Panc1 (cell line): ENCODE measurements around the gene LMF1. TPM values are rescaled to one million over a fixed set of nuclear protein-coding genes. Genes with fewer than 3 reads are reported as not detected.

ENCODE experiments used
- ATAC-seq: fragments of 200-7000 bp; cut with Tn5 transposase; 2 replicates; pipeline ENCODE4 v1.9.1; 2020; ENCODE audit warnings: mild to moderate bottlenecking, moderate library complexity
- BruUV-seq: library from RNA; stranded (reverse); fragments of 400-500 nt; replicated peaks from 2 replicates; lab custom pipeline; 2021; lab: Mats Ljungman, UMichigan
- CTCF ChIA-PET: fragments of 300-600 bp; sonication (Branson Sonifier 250); formaldehyde crosslinking; loops from one replicate; lab custom pipeline; 2022; ENCODE audit warnings: antibody characterized with exemption; lab: Charles Lee
- POLR2A ChIA-PET: fragments of 300-600 bp; sonication (Branson Sonifier 250); formaldehyde crosslinking; loops from one replicate; lab custom pipeline; 2022; ENCODE audit warnings: antibody characterized with exemption; lab: Charles Lee
- DNase-seq: peaks from one replicate; pipeline ENCODE4 v3.0.0-alpha.2; 2010; ENCODE audit warnings: low read depth, low spot score
- H3K27ac ChIP-seq: 2 replicates; pipeline ENCODE4 v1.5.1; 2011; ENCODE audit warnings: mild to moderate bottlenecking, low read length, inconsistent platforms
- H3K27me3 ChIP-seq: fragments of 200-500 bp; sonication (Bioruptor generic); 2 replicates; pipeline ENCODE4 v1.6.0; 2014; ENCODE audit warnings: low read length, inconsistent platforms; ENCODE audit not compliant: control insufficient read depth, insufficient read depth
- H3K36me3 ChIP-seq: fragments of 200-500 bp; sonication (Bioruptor generic); 2 replicates; pipeline ENCODE4 v1.5.1; 2014; ENCODE audit warnings: inconsistent platforms, mild to moderate bottlenecking, low read length, moderate library complexity; ENCODE audit not compliant: control insufficient read depth, insufficient read depth
- H3K4me1 ChIP-seq: 2 replicates; pipeline ENCODE4 v1.5.1; 2011; ENCODE audit warnings: inconsistent platforms, mild to moderate bottlenecking, low read length, moderate library complexity; ENCODE audit not compliant: control insufficient read depth, insufficient read depth
- H3K4me3 ChIP-seq, 2 experiments: 2 replicates each; pipeline ENCODE4 v1.5.1; 2011 to 2012; ENCODE audit warnings: low read depth in 2 of 2, low read length in 2 of 2, mild to moderate bottlenecking in 2 of 2, inconsistent platforms in 1 of 2, moderate library complexity in 1 of 2
- H3K9me3 ChIP-seq: fragments of 200-500 bp; sonication (Bioruptor generic); 2 replicates; pipeline ENCODE4 v1.5.1; 2014; ENCODE audit warnings: low read depth, mild to moderate bottlenecking, inconsistent platforms, low read length, moderate library complexity; ENCODE audit not compliant: control insufficient read depth, insufficient read depth
- POLR2AphosphoS5 ChIP-seq: IDR thresholded peaks from 2 replicates; pipeline ENCODE4 v1.6.1; 2012; ENCODE audit warnings: mild to moderate bottlenecking, low read depth, low read length, moderate library complexity
- SIN3A ChIP-seq: IDR thresholded peaks from 2 replicates; pipeline ENCODE4 v1.6.1; 2012; ENCODE audit warnings: low read depth, mild to moderate bottlenecking, low read length, moderate library complexity, borderline replicate concordance; ENCODE audit not compliant: insufficient read depth
- TCF7L2 ChIP-seq: IDR thresholded peaks from 2 replicates; pipeline ENCODE4 v1.6.1; 2011; ENCODE audit warnings: mild to moderate bottlenecking, low read depth, low read length, inconsistent platforms
- in situ Hi-C: cut with HindIII; loops from 2 replicates; pipeline ENCODE4 v1.10.0; 2016; ENCODE audit warnings: low sequenced_read_pairs, low pct_unique_long_range_greater_than_20kb
- intact Hi-C: fragments of 100-400 bp; cut with micrococcal nuclease; formaldehyde crosslinking; loops from one replicate; pipeline ENCODE4 v1.10.0; 2022; ENCODE audit not compliant: unreplicated experiment
- total RNA-seq: library from RNA; stranded (reverse); gene quantifications from one replicate; pipeline ENCODE4 v1.2.1, GENCODE V29; 2021; ENCODE audit not compliant: unreplicated experiment
- TF ChIP-seq, protein P1 (sequence below), 2 experiments: IDR thresholded peaks; 2 replicates each; pipeline ENCODE4 v1.6.1; 2011 to 2012; ENCODE audit warnings: low read depth in 2 of 2, control low read depth in 1 of 2, low read length in 1 of 2, mild to moderate bottlenecking in 1 of 2, moderate library complexity in 1 of 2; ENCODE audit not compliant: insufficient read depth in 1 of 2
- TF ChIP-seq, protein P2 (sequence below): fragments of 450-650 bp; IDR thresholded peaks from 2 replicates; pipeline ENCODE4 v1.5.1; 2017; ENCODE audit warnings: mild to moderate bottlenecking

The LMF1 gene
- total RNA-seq, 1 experiment from 2014 or later, result 24.3 TPM

DNA sequence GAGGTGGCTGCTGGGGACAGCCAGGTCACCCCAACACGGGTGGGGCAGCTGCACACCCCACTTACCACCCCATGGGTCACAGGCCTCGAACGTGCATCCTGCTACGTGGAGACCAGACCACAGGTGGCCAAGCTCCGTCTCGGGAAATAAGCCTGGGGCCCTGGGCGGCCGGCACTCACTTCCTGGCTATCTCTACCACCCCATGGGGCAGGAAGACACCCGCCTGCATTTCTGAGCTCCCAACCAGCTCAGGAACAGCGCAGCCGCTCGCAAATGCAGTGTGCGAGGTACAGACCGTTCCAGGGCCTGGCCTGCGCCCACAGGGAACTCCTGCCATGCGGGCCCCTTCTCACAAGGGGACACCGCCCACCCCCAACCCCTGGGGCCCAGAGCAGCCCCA lies 165.3 kb downstream of the LMF1 start:
- BruUV-seq, result no TSS peak
- H3K36me3 ChIP-seq, result no peaks in the 10 kb centered on the region
- no peak overlapping the region for H3K27ac ChIP-seq
- no peak for ATAC-seq
- H3K9me3 ChIP-seq, result no peaks in the 10 kb centered on the region
- no peaks in the 10 kb centered on the region for H3K27me3 ChIP-seq
- CTCF ChIA-PET, result no interaction called here
- in situ Hi-C loops, result no loop called here
- peaks cover 31% of the 10 kb centered on the region for H3K4me1 ChIP-seq
- DNase-seq, result no peak
- TF ChIP-seq, protein P1, sequence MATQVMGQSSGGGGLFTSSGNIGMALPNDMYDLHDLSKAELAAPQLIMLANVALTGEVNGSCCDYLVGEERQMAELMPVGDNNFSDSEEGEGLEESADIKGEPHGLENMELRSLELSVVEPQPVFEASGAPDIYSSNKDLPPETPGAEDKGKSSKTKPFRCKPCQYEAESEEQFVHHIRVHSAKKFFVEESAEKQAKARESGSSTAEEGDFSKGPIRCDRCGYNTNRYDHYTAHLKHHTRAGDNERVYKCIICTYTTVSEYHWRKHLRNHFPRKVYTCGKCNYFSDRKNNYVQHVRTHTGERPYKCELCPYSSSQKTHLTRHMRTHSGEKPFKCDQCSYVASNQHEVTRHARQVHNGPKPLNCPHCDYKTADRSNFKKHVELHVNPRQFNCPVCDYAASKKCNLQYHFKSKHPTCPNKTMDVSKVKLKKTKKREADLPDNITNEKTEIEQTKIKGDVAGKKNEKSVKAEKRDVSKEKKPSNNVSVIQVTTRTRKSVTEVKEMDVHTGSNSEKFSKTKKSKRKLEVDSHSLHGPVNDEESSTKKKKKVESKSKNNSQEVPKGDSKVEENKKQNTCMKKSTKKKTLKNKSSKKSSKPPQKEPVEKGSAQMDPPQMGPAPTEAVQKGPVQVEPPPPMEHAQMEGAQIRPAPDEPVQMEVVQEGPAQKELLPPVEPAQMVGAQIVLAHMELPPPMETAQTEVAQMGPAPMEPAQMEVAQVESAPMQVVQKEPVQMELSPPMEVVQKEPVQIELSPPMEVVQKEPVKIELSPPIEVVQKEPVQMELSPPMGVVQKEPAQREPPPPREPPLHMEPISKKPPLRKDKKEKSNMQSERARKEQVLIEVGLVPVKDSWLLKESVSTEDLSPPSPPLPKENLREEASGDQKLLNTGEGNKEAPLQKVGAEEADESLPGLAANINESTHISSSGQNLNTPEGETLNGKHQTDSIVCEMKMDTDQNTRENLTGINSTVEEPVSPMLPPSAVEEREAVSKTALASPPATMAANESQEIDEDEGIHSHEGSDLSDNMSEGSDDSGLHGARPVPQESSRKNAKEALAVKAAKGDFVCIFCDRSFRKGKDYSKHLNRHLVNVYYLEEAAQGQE (IDR thresholded peaks at IDR 0.05; ENCODE audit: insufficient read depth in 1 of 2, low read depth in 2 of 2, low read length in 1 of 2), result no peak
- no peak for TF ChIP-seq POLR2AphosphoS5
- TF ChIP-seq SIN3A, result no peak
- TF ChIP-seq TCF7L2, result no peak
- TF ChIP-seq, protein P2, sequence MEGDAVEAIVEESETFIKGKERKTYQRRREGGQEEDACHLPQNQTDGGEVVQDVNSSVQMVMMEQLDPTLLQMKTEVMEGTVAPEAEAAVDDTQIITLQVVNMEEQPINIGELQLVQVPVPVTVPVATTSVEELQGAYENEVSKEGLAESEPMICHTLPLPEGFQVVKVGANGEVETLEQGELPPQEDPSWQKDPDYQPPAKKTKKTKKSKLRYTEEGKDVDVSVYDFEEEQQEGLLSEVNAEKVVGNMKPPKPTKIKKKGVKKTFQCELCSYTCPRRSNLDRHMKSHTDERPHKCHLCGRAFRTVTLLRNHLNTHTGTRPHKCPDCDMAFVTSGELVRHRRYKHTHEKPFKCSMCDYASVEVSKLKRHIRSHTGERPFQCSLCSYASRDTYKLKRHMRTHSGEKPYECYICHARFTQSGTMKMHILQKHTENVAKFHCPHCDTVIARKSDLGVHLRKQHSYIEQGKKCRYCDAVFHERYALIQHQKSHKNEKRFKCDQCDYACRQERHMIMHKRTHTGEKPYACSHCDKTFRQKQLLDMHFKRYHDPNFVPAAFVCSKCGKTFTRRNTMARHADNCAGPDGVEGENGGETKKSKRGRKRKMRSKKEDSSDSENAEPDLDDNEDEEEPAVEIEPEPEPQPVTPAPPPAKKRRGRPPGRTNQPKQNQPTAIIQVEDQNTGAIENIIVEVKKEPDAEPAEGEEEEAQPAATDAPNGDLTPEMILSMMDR, result no peak
- intact Hi-C loops, result no loop called here
- POLR2A ChIA-PET, result interaction anchor here (0.7 kb wide), 1 partner anchor 176 kb away, joined by 3 read pairs; the partner anchor contains the start of gene SOX8
- no peak overlapping the region for H3K4me3 ChIP-seq

- intact Hi-C loops, result no loop called here
- Histone ChIP-seq H3K36me3 (no peaks in the 10 kb centered on the region), H3K9me3 (no peaks in the 10 kb centered on the region), H3K27ac (no peak overlapping the region), H3K27me3 (no peaks in the 10 kb centered on the region), H3K4me3 (no peak overlapping the region), H3K4me1 (peaks cover 36% of the 10 kb centered on the region)
- no peak for TF ChIP-seq POLR2AphosphoS5
- no peak for TF ChIP-seq TCF7L2
- TF ChIP-seq, protein P1 (IDR thresholded peaks at IDR 0.05; ENCODE audit: insufficient read depth in 1 of 2, low read depth in 2 of 2, low read length in 1 of 2), result no peak
- TF ChIP-seq SIN3A, result no peak
- TF ChIP-seq, protein P2, result no peak
- no TSS peak for BruUV-seq
- in situ Hi-C loops, result no loop called here
- ChIA-PET POLR2A (interaction anchor here (0.7 kb wide), 2 partner anchors 174 to 177 kb away, joined by 3 read pairs; partner anchors contain the start of gene SOX8), CTCF (interaction anchor here (0.5 kb wide), 1 partner anchor 576 kb away, joined by 3 read pairs; no protein-coding TSS in a partner anchor)
- DNase-seq, result no peak
- no peak for ATAC-seq
These were observed 166.4 kb downstream of the LMF1 start for GRCh38 chr16:804193-805048.
